Cardiac fibroblast (primary cell): ENCODE results near the gene CARS2.
A peak's percentile ranks its signal among the peaks of the same experiment; 100 is the strongest.

ENCODE experiments used
- DNase-seq, 2 donors: peaks; one replicate each; pipeline versions ENCODE4 v3.0.0 to v3.0.0-alpha.2; 2010; ENCODE audit warnings: low read depth in 2 of 2
- H3K4me3 ChIP-seq, 2 donors: replicated peaks in 1 of 2; 1 replicate in 1 of 2; 2 replicates in 1 of 2; pipeline ENCODE4 v1.5.1; 2011; ENCODE audit warnings: low read depth in 2 of 2, low read length in 2 of 2, mild to moderate bottlenecking in 2 of 2, moderate library complexity in 1 of 2
- TF ChIP-seq, protein P1 (sequence below): IDR thresholded peaks from one replicate; pipeline ENCODE4 v1.5.1; 2011; ENCODE audit warnings: low read depth, mild to moderate bottlenecking, low read length, inconsistent platforms

The CARS2 gene

DNA sequence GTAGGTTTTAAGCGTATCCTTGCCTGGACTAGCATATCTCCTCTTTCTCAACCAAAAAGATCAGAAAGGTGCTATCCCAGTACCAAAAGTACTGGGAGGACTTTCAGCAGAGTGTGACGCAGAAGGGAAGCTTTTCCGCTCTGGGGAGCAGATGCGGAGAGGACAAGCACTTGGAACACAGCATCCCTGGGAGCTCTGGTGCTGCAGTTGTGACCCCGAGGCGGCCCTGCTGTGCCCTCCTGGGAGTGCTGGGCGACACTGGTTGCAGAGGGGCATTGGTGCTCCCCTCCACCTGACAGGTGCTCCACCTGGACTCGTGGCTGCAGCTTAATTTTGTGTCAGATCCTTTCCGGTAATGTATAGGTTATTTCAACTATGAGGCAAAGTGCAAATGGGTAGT, 87.1 kb downstream of the CARS2 start:
- no peak for DNase-seq
- TF ChIP-seq, protein P1, sequence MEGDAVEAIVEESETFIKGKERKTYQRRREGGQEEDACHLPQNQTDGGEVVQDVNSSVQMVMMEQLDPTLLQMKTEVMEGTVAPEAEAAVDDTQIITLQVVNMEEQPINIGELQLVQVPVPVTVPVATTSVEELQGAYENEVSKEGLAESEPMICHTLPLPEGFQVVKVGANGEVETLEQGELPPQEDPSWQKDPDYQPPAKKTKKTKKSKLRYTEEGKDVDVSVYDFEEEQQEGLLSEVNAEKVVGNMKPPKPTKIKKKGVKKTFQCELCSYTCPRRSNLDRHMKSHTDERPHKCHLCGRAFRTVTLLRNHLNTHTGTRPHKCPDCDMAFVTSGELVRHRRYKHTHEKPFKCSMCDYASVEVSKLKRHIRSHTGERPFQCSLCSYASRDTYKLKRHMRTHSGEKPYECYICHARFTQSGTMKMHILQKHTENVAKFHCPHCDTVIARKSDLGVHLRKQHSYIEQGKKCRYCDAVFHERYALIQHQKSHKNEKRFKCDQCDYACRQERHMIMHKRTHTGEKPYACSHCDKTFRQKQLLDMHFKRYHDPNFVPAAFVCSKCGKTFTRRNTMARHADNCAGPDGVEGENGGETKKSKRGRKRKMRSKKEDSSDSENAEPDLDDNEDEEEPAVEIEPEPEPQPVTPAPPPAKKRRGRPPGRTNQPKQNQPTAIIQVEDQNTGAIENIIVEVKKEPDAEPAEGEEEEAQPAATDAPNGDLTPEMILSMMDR = no peak
- H3K4me3 ChIP-seq = no peak overlapping the region

DNA sequence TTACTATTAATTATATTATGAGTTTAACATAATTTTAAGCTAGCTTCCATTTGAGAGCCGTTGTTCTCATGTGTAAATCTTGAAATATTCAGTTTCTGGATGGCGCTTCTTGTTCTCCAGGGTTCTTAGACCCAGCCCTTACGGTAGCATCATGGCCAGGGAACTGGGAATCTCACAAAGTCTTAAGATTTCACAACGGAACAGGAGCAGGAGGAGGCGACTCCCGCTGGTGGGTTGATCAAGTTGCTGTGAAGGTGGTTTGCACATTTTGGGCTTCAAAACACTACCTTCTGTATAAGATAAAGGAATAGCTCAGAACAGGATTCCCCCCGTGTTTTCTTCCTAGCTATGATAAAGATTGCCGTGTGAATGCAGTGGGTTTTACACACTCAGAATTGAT, 87.7 kb downstream of the CARS2 start:
- DNase-seq = no peak
- H3K4me3 ChIP-seq = no peak overlapping the region
- TF ChIP-seq, protein P1 = no peak

DNA sequence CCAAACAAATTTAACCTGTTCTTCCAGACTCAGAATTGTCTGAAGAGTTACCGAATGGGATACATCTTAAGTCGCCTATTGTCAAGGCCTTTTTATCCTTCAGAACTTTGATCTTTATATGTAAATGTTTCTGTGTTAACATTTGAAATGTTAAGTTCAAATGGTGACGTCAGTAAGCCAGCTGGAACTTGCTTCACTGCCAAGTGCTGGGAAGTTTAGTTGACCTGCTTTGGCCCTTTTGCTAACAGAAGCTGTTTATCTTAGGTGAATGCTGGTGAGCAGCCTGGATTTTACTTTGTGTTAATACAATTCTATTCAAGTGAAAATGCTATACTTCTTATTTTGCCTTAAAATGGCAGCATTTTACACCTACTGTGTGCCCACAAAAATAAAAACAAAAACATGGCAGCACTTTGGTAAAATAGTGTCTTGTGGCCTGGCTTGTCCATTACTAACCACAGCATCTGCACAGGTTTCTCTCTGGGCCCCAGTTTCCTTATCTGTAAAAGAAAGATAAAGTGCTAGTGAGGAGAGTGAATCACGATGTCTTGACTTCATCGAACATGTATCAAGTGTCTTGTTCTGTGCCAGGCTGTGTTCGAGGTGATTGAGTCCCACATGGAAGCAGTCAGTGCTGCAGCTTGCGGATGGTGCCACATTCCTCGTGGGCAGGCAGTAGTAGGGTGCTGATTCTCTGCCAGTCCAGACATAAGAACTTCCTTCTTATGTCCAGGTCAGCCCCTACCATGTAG, 88.4 kb downstream of the CARS2 start:
- peak overlapping the region in 1 of 2 donors; percentile 14 for H3K4me3 ChIP-seq
- peak; percentile 79 to 86 for DNase-seq
- TF ChIP-seq, protein P1 = no peak

DNA sequence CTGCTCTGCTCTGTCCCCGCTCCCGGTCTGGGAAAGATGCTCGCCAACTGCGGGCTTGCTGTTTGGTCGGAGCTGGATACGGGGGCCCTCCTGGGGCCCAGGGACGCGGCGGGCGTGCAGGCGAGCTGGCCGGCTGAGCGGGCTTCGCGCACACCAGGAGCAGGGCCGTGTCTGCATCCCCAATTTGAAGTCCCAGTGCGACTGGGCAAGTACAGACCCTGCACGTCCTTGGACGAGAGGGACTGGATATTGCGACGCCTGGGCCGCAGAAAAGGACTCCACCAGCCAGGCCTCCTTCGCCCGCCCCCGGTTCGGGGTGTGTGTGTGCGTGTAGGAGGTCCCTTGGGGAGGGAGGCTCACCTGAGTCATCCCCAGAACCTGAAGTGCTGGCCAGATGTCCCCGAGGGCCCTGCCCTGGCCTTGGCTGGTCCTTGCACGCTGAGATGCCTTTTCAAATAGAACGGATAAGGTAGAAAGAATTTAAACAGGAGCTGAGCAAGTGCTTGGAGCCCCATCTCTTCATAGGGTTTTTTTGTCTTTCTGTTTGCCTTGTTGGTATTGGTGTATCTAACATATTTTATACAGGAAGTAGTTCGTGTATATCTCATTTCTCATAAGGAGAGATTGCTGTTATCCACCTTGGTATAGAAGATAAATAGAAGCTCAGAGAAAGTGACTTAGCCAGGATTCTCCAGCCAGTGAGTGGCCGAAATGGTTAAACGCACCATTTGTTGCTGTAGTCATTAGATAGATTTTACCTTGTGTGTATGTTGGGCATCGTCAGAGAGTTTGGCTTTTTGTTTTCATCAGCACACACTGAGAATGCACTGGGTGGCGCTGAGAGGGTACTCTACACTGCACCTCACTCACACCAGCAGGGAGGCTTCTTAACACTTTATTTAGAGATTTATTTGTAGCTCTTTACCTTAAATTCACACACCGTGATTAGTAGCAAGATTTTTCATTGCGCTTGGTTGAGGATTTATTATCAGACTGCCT, 89.5 kb downstream of the CARS2 start:
- H3K4me3 ChIP-seq = peak overlapping the region; percentile 73 to 84
- peak; percentile 55 to 85 for DNase-seq
- TF ChIP-seq, protein P1 = no peak

DNA sequence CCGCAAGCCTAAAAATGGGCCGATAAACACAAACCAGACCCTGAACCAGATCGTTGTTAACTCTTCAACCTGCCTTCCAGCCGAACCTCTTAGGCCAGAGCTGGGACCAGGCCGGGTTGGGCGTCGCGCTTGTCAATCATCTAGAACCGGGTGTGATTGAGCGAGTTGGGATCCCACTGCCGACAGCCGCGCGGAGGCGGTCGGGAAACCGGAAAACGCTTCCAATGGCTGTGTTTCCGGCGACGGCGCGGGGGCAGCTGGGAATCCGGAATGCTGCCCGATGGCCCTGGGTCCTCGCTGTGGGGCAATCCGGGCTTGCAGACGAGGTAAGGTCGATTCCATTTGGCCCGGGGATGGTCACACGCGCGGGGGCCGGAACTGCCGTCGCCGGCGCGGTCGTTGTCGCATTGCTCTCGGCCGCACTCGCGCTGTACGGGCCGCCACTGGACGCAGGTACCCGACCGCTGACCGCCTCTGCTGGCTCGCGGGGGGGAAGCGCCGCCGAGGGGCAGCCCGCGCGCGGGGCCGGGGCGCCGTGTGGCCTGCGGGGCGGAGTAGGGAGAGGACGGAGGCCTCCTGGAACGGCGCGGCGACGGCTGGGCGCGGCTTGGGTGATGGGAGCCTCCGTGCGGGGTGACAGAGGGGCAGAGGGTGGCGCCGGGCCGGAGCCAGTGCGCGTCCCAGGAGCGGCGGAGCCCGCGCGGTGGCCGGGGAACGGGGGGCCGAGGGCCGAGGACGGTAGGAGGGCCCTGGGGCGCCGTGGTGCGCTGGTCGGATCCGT, 90.4 kb downstream of the CARS2 start, which contains the start of gene NAXD:
NAXD (plus strand) TSS at position 224 of the 781 bp plus-strand sequence; CDS start at position 281, 57 bp downstream.
- peak; percentile 96 to 97 for DNase-seq
- TF ChIP-seq, protein P1 = no peak
- peak within 1 kb of the TSS; percentile 73 to 84 for H3K4me3 ChIP-seq

DNA sequence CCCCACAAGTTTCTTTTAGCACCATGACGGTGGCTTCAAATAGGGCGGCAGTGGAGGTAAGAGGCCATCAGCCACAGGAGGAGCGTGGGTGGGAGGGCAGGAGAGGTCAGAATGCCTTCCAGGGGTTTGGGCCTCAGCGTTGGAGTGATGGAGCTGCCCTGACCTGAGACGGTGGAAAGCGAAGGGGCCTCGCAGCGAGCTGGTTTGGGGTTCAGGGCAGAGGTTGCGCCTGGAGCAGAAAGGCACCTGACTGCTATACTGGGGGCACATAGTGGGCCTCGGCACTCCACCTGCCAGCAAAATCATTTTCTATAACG, 91.0 kb downstream of the CARS2 start:
- no peak for DNase-seq
- TF ChIP-seq, protein P1 = no peak
- peak overlapping the region; percentile 73 to 84 for H3K4me3 ChIP-seq
